ENCODE data around the gene ZNF497. TPM values are rescaled to one million over a fixed set of nuclear protein-coding genes. Genes with fewer than 3 reads are reported as not detected.

The ZNF497 gene
- total and polyA plus RNA-seq, 12 donors: 0.20 to 8.1 (median 1.6) TPM

GRCh38 chr19:58319241-58319640, 43.3 kb downstream of the ZNF497 start:
- no peak for DNase-seq
- Histone ChIP-seq H3K27ac (no peak overlapping the region), H3K4me1 (replicated peaks in 1 of 2) (no peaks in the 10 kb centered on the region), H3K9me3 (replicated peaks in 1 of 3) (no peaks in the 10 kb centered on the region), H3K4me3 (no peak overlapping the region), H3K36me3 (replicated peaks in 1 of 2) (peaks cover 0 to 13% of the 10 kb centered on the region in 2 donors), H3K27me3 (no peaks in the 10 kb centered on the region)
- intact Hi-C loops (cut with DNase I): no loop called here
- TF ChIP-seq POLR2A (IDR thresholded peaks at IDR 0.05): no peak
- TF ChIP-seq, protein P1, sequence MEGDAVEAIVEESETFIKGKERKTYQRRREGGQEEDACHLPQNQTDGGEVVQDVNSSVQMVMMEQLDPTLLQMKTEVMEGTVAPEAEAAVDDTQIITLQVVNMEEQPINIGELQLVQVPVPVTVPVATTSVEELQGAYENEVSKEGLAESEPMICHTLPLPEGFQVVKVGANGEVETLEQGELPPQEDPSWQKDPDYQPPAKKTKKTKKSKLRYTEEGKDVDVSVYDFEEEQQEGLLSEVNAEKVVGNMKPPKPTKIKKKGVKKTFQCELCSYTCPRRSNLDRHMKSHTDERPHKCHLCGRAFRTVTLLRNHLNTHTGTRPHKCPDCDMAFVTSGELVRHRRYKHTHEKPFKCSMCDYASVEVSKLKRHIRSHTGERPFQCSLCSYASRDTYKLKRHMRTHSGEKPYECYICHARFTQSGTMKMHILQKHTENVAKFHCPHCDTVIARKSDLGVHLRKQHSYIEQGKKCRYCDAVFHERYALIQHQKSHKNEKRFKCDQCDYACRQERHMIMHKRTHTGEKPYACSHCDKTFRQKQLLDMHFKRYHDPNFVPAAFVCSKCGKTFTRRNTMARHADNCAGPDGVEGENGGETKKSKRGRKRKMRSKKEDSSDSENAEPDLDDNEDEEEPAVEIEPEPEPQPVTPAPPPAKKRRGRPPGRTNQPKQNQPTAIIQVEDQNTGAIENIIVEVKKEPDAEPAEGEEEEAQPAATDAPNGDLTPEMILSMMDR (IDR thresholded peaks at IDR 0.05): no peak
- WGBS, 4 donors: 93 to 100% (median 95%) methylated on average over 3 to 10 of the region's 10 CpGs

DNA sequence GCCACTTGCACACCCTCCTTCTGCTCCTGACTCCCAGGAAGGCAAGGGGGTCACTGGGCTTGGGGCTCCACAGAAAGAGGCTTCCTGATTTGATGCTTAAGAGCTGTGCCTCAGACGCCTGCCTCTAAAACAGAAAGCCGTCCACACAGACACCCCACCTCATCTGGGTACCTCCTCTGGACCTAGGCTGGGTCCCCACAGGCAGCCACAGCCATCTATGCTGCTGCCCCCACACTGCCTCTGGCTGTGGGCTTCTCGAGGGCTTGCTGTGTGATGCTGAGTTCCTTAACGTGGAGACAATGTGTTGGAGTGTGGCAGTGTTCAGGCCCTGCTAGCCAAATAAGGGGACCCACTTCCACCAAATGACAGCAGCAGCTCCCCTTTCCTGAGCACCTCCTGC, 44.3 kb downstream of the ZNF497 start:
- no peak for DNase-seq
- H3K9me3 ChIP-seq (replicated peaks in 1 of 3): no peaks in the 10 kb centered on the region
- no peak overlapping the region for H3K27ac ChIP-seq
- intact Hi-C loops (cut with DNase I): no loop called here
- H3K36me3 ChIP-seq (replicated peaks in 1 of 2): peaks cover 0 to 20% of the 10 kb centered on the region in 2 donors
- TF ChIP-seq, protein P1 (IDR thresholded peaks at IDR 0.05): no peak
- TF ChIP-seq POLR2A (IDR thresholded peaks at IDR 0.05): no peak
- no peaks in the 10 kb centered on the region for H3K27me3 ChIP-seq
- H3K4me1 ChIP-seq (replicated peaks in 1 of 2): no peaks in the 10 kb centered on the region
- no peak overlapping the region for H3K4me3 ChIP-seq
- 76 to 85% (median 85%) methylated on average over 3 to 4 of the region's 4 CpGs for WGBS, 4 donors

DNA sequence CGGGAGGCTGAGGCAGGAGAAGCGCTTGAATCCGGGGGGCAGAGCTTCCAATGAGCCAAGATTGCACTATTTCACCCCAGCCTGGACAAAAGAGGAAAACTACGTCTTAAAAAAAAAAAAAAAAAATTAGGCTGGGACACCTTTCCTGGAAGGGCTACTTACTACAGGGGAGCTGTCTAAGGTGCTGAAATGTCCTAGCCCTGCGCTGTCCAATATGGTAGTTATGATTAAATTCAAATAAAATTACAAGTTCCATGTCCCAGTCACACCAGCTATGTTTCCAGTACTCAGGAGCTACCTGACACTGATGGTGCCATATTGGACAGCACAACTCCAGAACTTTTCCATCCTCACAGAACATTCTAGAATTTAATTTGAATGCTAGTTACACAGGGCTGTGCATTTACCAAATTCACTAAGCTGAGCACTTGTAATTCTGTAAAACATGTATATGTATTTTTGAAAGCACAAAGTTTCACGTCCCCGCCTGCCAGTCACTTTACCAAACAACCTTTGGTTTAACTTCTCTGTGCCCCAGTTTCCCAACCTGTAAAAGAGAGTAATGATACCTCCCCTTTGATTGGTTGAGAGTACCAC, 45.0 kb downstream of the ZNF497 start:
- no peak for DNase-seq
- Histone ChIP-seq H3K27ac (no peak overlapping the region), H3K27me3 (no peaks in the 10 kb centered on the region), H3K4me1 (replicated peaks in 1 of 2) (no peaks in the 10 kb centered on the region), H3K36me3 (replicated peaks in 1 of 2) (peaks cover 0 to 27% of the 10 kb centered on the region in 2 donors), H3K9me3 (replicated peaks in 1 of 3) (no peaks in the 10 kb centered on the region), H3K4me3 (no peak overlapping the region)
- TF ChIP-seq POLR2A (IDR thresholded peaks at IDR 0.05): no peak
- TF ChIP-seq, protein P1 (IDR thresholded peaks at IDR 0.05): no peak
- WGBS, 4 donors: 59 to 68% (median 61%) methylated on average over 7 of the region's 7 CpGs
- intact Hi-C loops (cut with DNase I): no loop called here

- Histone ChIP-seq H3K9me3 (replicated peaks in 1 of 3) (no peaks in the 10 kb centered on the region), H3K27me3 (no peaks in the 10 kb centered on the region), H3K4me3 (no peak overlapping the region), H3K27ac (no peak overlapping the region), H3K4me1 (replicated peaks in 1 of 2) (no peaks in the 10 kb centered on the region), H3K36me3 (replicated peaks in 1 of 2) (peaks cover 0 to 35% of the 10 kb centered on the region in 2 donors)
- 93 to 100% (median 98%) methylated on average over 1 to 2 of the region's 2 CpGs for WGBS, 4 donors
- intact Hi-C loops (cut with DNase I): no loop called here
- DNase-seq: no peak
- no peak for TF ChIP-seq POLR2A (IDR thresholded peaks at IDR 0.05)
- TF ChIP-seq, protein P1 (IDR thresholded peaks at IDR 0.05): no peak
Observed at GRCh38 chr19:58315580-58315979, 47.0 kb downstream of the ZNF497 start.

Measured in adrenal gland (tissue), 12 donors.